ENCODE results near the gene OBI1.

Gene OBI1

GRCh38 chr13:78658630-78659449 lies at the start of gene OBI1:
OBI1 (minus strand) TSS chr13:78659155; CDS start chr13:78659120, 35 bp downstream.
- peak; percentile 78 to 80 for DNase-seq (ENCODE audit: low read depth in 2 of 2)

- no peak for DNase-seq (ENCODE audit: low read depth in 2 of 2)
These were observed 42.4 kb upstream of the OBI1 start for GRCh38 chr13:78701383-78701782.

- no peak for DNase-seq (ENCODE audit: low read depth in 2 of 2)
These were observed 41.4 kb upstream of the OBI1 start for GRCh38 chr13:78700121-78700910.

- DNase-seq (ENCODE audit: low read depth in 2 of 2) = no peak
These were observed 30.1 kb upstream of the OBI1 start for GRCh38 chr13:78689011-78689410.

GRCh38 chr13:78686461-78686860 lies 27.5 kb upstream of the OBI1 start:
- DNase-seq (ENCODE audit: low read depth in 2 of 2) = no peak

GRCh38 chr13:78680576-78681350 lies 21.8 kb upstream of the OBI1 start:
- no peak for DNase-seq (ENCODE audit: low read depth in 2 of 2)

- no peak for DNase-seq (ENCODE audit: low read depth in 2 of 2)
These were observed 21.2 kb upstream of the OBI1 start for GRCh38 chr13:78680115-78680561.

- no peak for DNase-seq (ENCODE audit: low read depth in 2 of 2)
These were observed 20.4 kb upstream of the OBI1 start for GRCh38 chr13:78679329-78679728.

GRCh38 chr13:78675112-78675511 lies 16.2 kb upstream of the OBI1 start:
- DNase-seq (ENCODE audit: low read depth in 2 of 2) = no peak

- no peak for DNase-seq (ENCODE audit: low read depth in 2 of 2)
These were observed 15.7 kb upstream of the OBI1 start for GRCh38 chr13:78674638-78675037.

GRCh38 chr13:78662467-78662866 lies 3.5 kb upstream of the OBI1 start:
- DNase-seq (ENCODE audit: low read depth in 2 of 2) = no peak

GRCh38 chr13:78660495-78660857 lies 1.5 kb upstream of the OBI1 start:
- DNase-seq (ENCODE audit: low read depth in 2 of 2) = no peak

- DNase-seq (ENCODE audit: low read depth in 2 of 2) = no peak
These were observed 958 bp upstream of the OBI1 start for GRCh38 chr13:78659732-78660494.

- DNase-seq (ENCODE audit: low read depth in 2 of 2) = no peak
These were observed 435 bp upstream of the OBI1 start for GRCh38 chr13:78659450-78659730.

GRCh38 chr13:78657699-78658629 lies 991 bp downstream of the OBI1 start:
- DNase-seq (ENCODE audit: low read depth in 2 of 2) = no peak

GRCh38 chr13:78655906-78656305 lies 3.0 kb downstream of the OBI1 start:
- DNase-seq (ENCODE audit: low read depth in 2 of 2) = no peak

GRCh38 chr13:78655007-78655406 lies 3.9 kb downstream of the OBI1 start:
- no peak for DNase-seq (ENCODE audit: low read depth in 2 of 2)

- no peak for DNase-seq (ENCODE audit: low read depth in 2 of 2)
These were observed 6.3 kb downstream of the OBI1 start for GRCh38 chr13:78652651-78653050.

GRCh38 chr13:78650717-78651083 lies 8.3 kb downstream of the OBI1 start:
- DNase-seq (ENCODE audit: low read depth in 2 of 2) = no peak

GRCh38 chr13:78649997-78650716 lies 8.8 kb downstream of the OBI1 start:
- no peak for DNase-seq (ENCODE audit: low read depth in 2 of 2)
